Mucosa of descending colon (tissue), 3 donors: ENCODE data around the gene NRG3. TPM values are rescaled to one million over a fixed set of nuclear protein-coding genes. Genes with fewer than 3 reads are reported as not detected.

Experiments
- ATAC-seq: fragments of 200-7000 bp; cut with Tn5 transposase; one replicate; pipeline ENCODE4 v1.9.1; 2020; ENCODE audit warnings: mild to moderate bottlenecking, moderate library complexity
- DNase-seq, 3 donors: peaks; one replicate each; pipeline ENCODE4 v3.0.0-alpha.2; 2020
- H3K36me3 ChIP-seq: fragments of 200-600 bp; one replicate; pipeline ENCODE4 v1.8.0; 2021; ENCODE audit warnings: low read depth, mild to moderate bottlenecking
- H3K4me1 ChIP-seq: fragments of 200-600 bp; one replicate; pipeline ENCODE4 v1.8.0; 2021; ENCODE audit warnings: low read depth, mild to moderate bottlenecking
- H3K4me3 ChIP-seq: fragments of 200-600 bp; one replicate; pipeline ENCODE4 v1.8.0; 2021; ENCODE audit warnings: mild to moderate bottlenecking
- H3K9me3 ChIP-seq: fragments of 200-600 bp; one replicate; pipeline ENCODE4 v1.8.0; 2021; ENCODE audit warnings: mild to moderate bottlenecking
- intact Hi-C, 2 donors: fragments of 100-400 bp; cut with DNase I in 1 of 2; cut with micrococcal nuclease in 1 of 2; formaldehyde crosslinking; loops; one replicate each; pipeline versions ENCODE4 v1.11.0 to v1.11.1; 2022; cut with DNase I, micrococcal nuclease
- total RNA-seq, 3 donors: library from RNA; stranded (reverse); fragmentation: NEBNext Ultra II Directional in 2 of 3; extraction: Animal tissue kit (Norgen Biotek cat#: 25700) in 2 of 3; gene quantifications; one replicate each; pipeline versions ENCODE4 v1.2.1 to v1.2.4, GENCODE V29; 2021 to 2023
- TF ChIP-seq, protein P1 (sequence below): fragments of 200-600 bp; IDR thresholded peaks from one replicate; pipeline ENCODE4 v1.8.0; 2022; ENCODE audit warnings: antibody characterized with exemption, mild to moderate bottlenecking
- donor health status: DM: no; HTN: no; CAD: no; lungs with moderate emphysema.
- donor health status: DM: no; HTN: no; CAD: no.
- donor health status: DM: no; HTN: yes; CAD: no.

NRG3 gene
- total RNA-seq, 3 donors from 2014 or later: 0.12 to 0.73 (median 0.23) TPM

DNA sequence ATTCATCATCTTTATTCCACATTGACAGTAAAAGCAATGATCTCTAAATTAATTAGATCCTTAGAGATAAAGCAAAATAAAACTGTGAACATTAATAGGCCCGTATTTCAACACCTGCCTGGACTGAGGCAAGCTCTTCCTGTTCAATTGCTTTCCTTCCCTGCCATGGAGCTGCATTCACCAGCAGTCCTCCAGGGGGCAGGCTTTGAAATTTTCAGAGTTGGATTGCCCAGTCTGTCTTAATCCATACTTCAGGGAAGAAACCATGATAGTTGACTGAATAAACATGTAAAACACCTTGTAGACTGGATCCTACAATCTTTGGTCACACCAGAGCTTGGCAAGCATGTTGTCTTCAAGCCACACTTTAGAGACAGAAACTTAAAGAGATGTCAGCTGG is 936.6 kb downstream of the NRG3 start:
- no peaks in the 10 kb centered on the region for H3K36me3 ChIP-seq
- peak in 1 of 3 donors; percentile 13 for DNase-seq
- intact Hi-C loops: no loop called here

DNA sequence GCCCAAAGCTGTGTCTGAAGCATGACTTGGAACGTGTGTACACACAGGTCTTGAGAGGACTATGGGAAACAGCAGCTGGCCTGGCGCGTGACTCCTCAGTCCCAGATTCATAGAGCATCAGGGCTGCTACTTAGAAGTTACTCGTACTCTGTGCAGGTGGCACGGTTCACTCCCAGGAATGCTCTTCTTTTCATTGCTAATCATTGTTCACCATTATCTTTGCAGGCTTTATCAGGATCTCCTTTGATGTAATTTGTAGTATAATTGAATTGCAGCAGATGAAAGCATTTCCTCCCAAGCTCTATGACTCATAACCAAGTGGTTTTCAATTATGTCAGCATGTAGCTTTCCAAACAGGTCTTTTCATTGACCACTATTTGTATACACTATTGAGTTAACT is 938.9 kb downstream of the NRG3 start:
- no peak overlapping the region for H3K4me3 ChIP-seq
- H3K4me1 ChIP-seq: no peaks in the 10 kb centered on the region
- H3K9me3 ChIP-seq: no peaks in the 10 kb centered on the region
- no peaks in the 10 kb centered on the region for H3K36me3 ChIP-seq
- intact Hi-C loops: no loop called here
- no peak for ATAC-seq
- TF ChIP-seq, protein P1, sequence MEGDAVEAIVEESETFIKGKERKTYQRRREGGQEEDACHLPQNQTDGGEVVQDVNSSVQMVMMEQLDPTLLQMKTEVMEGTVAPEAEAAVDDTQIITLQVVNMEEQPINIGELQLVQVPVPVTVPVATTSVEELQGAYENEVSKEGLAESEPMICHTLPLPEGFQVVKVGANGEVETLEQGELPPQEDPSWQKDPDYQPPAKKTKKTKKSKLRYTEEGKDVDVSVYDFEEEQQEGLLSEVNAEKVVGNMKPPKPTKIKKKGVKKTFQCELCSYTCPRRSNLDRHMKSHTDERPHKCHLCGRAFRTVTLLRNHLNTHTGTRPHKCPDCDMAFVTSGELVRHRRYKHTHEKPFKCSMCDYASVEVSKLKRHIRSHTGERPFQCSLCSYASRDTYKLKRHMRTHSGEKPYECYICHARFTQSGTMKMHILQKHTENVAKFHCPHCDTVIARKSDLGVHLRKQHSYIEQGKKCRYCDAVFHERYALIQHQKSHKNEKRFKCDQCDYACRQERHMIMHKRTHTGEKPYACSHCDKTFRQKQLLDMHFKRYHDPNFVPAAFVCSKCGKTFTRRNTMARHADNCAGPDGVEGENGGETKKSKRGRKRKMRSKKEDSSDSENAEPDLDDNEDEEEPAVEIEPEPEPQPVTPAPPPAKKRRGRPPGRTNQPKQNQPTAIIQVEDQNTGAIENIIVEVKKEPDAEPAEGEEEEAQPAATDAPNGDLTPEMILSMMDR: no peak
- no peak for DNase-seq

More for the DNA sequence above, 936.6 kb downstream of the NRG3 start:
- no peaks in the 10 kb centered on the region for H3K4me1 ChIP-seq
- TF ChIP-seq, protein P1: no peak
- H3K4me3 ChIP-seq: no peak overlapping the region
- no peaks in the 10 kb centered on the region for H3K9me3 ChIP-seq
- ATAC-seq: peak; percentile 37

DNA sequence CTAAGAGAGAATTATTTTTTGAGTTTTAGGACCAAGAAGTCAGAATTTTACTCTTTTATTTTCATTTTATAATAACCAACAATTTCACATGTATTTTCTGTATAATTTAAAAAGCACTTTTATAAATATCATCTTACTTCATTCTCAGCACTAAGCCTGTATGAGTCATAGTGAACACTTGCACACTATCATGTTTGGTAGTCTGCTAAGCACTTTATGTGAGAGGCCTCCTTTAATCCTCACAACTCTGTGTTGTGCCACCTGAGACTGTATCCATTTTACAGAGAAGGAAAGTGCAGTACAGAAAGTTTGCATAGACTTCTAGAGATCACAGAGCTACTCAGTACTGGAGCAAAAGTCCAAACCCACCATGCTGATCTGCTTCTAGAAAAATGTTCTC is 939.6 kb downstream of the NRG3 start:
- H3K4me1 ChIP-seq: no peaks in the 10 kb centered on the region
- ATAC-seq (no peak), DNase-seq (no peak)
- H3K4me3 ChIP-seq: no peak overlapping the region
- no peaks in the 10 kb centered on the region for H3K36me3 ChIP-seq
- TF ChIP-seq, protein P1: no peak
- H3K9me3 ChIP-seq: no peaks in the 10 kb centered on the region
- intact Hi-C loops: no loop called here

DNA sequence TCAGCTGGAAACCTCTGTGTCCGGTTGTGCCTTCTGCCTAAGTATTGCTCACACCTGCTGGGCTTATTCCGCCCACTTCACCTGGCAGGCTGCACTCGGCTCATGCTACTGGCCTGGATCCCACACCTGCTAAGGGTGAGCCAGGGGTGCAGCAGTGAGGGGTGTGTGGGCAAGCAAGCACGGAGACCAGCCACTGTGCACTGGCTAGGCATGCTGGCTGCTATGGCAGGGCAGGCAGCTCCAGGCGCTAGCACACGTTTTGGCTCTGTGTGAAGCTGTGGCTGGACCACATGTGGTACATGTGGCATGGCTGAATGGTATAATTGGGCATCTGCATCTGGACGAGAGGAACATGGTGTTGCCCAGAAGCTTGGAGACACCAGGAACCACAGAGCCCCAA is 940.7 kb downstream of the NRG3 start:
- Histone ChIP-seq H3K36me3 (no peaks in the 10 kb centered on the region), H3K9me3 (no peaks in the 10 kb centered on the region), H3K4me1 (no peaks in the 10 kb centered on the region), H3K4me3 (no peak overlapping the region)
- ATAC-seq: no peak
- DNase-seq: no peak
- TF ChIP-seq, protein P1: no peak
- intact Hi-C loops: no loop called here

DNA sequence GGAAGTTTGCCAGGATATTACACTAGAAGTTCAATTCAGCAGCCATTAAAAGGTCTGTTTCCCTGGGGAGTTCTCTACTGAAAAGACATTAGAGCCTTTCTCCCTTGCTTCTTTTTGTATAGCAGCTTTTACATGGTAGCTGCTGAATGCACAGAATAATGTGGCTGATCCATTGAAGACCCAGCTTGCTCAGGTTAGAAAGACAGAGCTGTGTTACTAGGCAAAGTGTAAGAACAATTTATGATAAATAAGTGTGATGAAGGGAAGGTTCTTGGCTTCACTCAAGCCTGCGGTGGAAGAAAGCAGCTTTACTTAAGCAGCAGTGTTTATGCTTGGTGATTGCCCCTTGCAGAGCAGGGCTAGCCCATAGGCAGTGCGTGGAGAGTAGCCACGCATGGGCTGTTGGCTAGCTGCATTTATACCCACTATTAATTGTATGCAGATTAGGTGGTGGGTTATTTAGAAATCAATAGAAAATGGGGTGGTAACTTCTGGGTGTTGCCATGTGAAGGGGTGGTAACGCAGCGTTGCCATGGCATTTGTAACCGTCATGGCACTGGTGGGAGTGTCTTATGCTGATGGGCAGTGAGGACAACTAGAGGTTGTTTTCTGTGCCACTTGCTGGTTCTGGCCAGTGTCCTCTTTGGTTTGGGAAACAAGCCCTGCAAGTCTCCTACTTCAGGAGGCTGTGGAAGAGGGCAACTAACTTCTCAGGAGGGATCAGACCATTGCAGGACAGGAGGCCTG is 942.9 kb downstream of the NRG3 start:
- TF ChIP-seq, protein P1: no peak
- Histone ChIP-seq H3K9me3 (no peaks in the 10 kb centered on the region), H3K4me3 (no peak overlapping the region), H3K36me3 (no peaks in the 10 kb centered on the region), H3K4me1 (no peaks in the 10 kb centered on the region)
- ATAC-seq (no peak), DNase-seq (no peak)
- intact Hi-C loops: no loop called here
